ENCODE measurements around the gene XIRP2. TPM values are rescaled to one million over a fixed set of nuclear protein-coding genes. Genes with fewer than 3 reads are reported as not detected.

The XIRP2 gene
- total and polyA plus RNA-seq, 2 of the 4 experiments (the other 2 are of a cell fraction): 0.05 to 0.18 TPM

DNA sequence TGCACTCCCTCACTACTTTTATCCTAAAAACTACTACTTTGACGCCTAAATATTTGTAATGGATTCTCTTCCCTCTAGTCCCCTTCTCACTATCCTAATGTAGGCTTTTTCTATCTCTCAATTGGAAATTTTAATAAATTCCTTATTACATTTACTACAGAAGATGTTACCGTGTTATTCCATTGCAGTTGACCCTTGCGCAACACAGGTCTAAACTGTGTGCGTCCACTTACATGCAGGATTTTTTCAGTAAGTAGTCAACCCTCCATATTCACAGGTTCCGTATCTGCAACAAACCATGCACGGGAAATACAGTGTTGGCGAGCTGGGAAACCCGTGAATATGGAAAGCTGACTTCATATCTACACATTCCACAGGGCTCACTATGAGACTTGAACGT is 239.8 kb downstream of the XIRP2 start:
- TF ChIP-seq CEBPB (IDR thresholded peaks at IDR 0.05; ENCODE audit: low read depth, low read length): peak; percentile 71
- TF ChIP-seq, protein P1, sequence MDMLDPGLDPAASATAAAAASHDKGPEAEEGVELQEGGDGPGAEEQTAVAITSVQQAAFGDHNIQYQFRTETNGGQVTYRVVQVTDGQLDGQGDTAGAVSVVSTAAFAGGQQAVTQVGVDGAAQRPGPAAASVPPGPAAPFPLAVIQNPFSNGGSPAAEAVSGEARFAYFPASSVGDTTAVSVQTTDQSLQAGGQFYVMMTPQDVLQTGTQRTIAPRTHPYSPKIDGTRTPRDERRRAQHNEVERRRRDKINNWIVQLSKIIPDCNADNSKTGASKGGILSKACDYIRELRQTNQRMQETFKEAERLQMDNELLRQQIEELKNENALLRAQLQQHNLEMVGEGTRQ (IDR thresholded peaks at IDR 0.05; ENCODE audit: low read depth, low read length): no peak
- Histone ChIP-seq H2BK20ac (ENCODE audit: low read depth, low read length) (no peak overlapping the region), H4K5ac (ENCODE audit: low read depth, low read length) (no peak overlapping the region), H2BK5ac (ENCODE audit: low read depth, low read length, poor library complexity, severe bottlenecking) (no peak overlapping the region), H3K27me3 (ENCODE audit: control insufficient read depth, insufficient read depth, low read length) (no peaks in the 10 kb centered on the region), H3K27ac (ENCODE audit: insufficient read depth, low read length) (no peak overlapping the region), H4K91ac (ENCODE audit: insufficient read depth, low read depth, low read length) (no peak overlapping the region), H2BK120ac (ENCODE audit: low read depth, low read length) (no peak overlapping the region), H3K9me1 (ENCODE audit: insufficient read depth, low read length) (no peaks in the 10 kb centered on the region), H2AK5ac (ENCODE audit: low read depth, low read length) (no peak overlapping the region), H2BK15ac (ENCODE audit: low read depth, low read length) (no peak overlapping the region), H2AK9ac (replicated peaks; ENCODE audit: low read depth, low read length, poor library complexity) (no peak overlapping the region), H3K4ac (ENCODE audit: low read depth, low read length) (no peak overlapping the region), H2AFZ (replicated peaks; ENCODE audit: low read length, poor library complexity) (no peak overlapping the region), H4K8ac (ENCODE audit: low read depth in 2 of 2, low read length in 2 of 2) (no peak overlapping the region), H3K9ac (ENCODE audit: low read depth, low read length) (no peak overlapping the region), H4K20me1 (ENCODE audit: insufficient read depth, low read length) (no peaks in the 10 kb centered on the region), H3K56ac (ENCODE audit: extremely low read depth, insufficient read depth, low read length) (no peak overlapping the region), H3K36me3 (ENCODE audit: control insufficient read depth, insufficient read depth, low read length) (no peaks in the 10 kb centered on the region), H3K4me1 (ENCODE audit: control insufficient read depth, insufficient read depth, low read length) (no peaks in the 10 kb centered on the region), H3K14ac (replicated peaks; ENCODE audit: low read depth, low read length) (no peak overlapping the region), H3K4me3 (ENCODE audit: insufficient read depth, low read depth, low read length) (no peak overlapping the region), H3K79me1 (ENCODE audit: low read depth in 1 of 2, low read length in 2 of 2) (no peaks in the 10 kb centered on the region), H3K18ac (ENCODE audit: low read depth, low read length) (no peak overlapping the region), H3K23ac (ENCODE audit: low read depth, low read length) (no peak overlapping the region), H3K9me3 (ENCODE audit: control insufficient read depth, insufficient read depth, low read length) (no peaks in the 10 kb centered on the region), H3K4me2 (ENCODE audit: low read depth, low read length) (no peak overlapping the region)
- DNase-seq (no peak), ATAC-seq (ENCODE audit: low read depth) (no peak)
- in situ Hi-C loops (cut with MboI; ENCODE audit: low sequenced_read_pairs): no loop called here
- dilution Hi-C loops (cut with HindIII; ENCODE audit: low sequenced_read_pairs, unreplicated experiment): no loop called here
- WGBS, 2 experiments (ENCODE audit: extremely low coverage in 2 of 2, insufficient read length in 1 of 2): 100% methylated on average over 1 of the region's 9 CpGs; no CpG with 5 or more reads in 1 of the 2 experiments
- POLR2A ChIA-PET (ENCODE audit: unreplicated experiment): no interaction called here
- CTCF ChIA-PET: interaction anchor here (1.7 kb wide), 1 partner anchor 84 kb away, joined by 4 read pairs; no protein-coding TSS in a partner anchor
- BruUV-seq (replicated peaks): no TSS peak
- intact Hi-C loops (cut with micrococcal nuclease): loop anchor here (5.0 kb wide), 1 partner anchor 84 kb away; no protein-coding TSS in a partner anchor
